Liver (tissue), 3 donors: ENCODE measurements around the gene NAT8L.

Experiments used
- EGR1 ChIP-seq, 2 donors: IDR thresholded peaks; 2 replicates each; pipeline ENCODE4 v1.6.1; 2016 to 2018; ENCODE audit warnings: antibody characterized with exemption in 2 of 2, low read depth in 2 of 2
- JUND ChIP-seq, 2 donors: IDR thresholded peaks; 2 replicates each; pipeline ENCODE4 v1.6.1; 2016; ENCODE audit warnings: antibody characterized with exemption in 2 of 2
- RXRA ChIP-seq, 2 donors: IDR thresholded peaks; 2 replicates each; pipeline ENCODE4 v1.6.1; 2017 to 2018; ENCODE audit warnings: antibody characterized with exemption in 2 of 2, mild to moderate bottlenecking in 1 of 2
- TF ChIP-seq, protein P1 (sequence below): fragments of 150-350 bp; IDR thresholded peaks from 2 replicates; pipeline ENCODE4 v1.5.1; 2017; ENCODE audit warnings: improper control_type of control experiment, low read depth, low read length; ENCODE audit not compliant: missing input control
- TF ChIP-seq, protein P2 (sequence below): IDR thresholded peaks from 2 replicates; pipeline ENCODE4 v1.6.1; 2016; ENCODE audit warnings: antibody characterized with exemption
- donor health status: healthy.
- donor health status: healthy.

DNA sequence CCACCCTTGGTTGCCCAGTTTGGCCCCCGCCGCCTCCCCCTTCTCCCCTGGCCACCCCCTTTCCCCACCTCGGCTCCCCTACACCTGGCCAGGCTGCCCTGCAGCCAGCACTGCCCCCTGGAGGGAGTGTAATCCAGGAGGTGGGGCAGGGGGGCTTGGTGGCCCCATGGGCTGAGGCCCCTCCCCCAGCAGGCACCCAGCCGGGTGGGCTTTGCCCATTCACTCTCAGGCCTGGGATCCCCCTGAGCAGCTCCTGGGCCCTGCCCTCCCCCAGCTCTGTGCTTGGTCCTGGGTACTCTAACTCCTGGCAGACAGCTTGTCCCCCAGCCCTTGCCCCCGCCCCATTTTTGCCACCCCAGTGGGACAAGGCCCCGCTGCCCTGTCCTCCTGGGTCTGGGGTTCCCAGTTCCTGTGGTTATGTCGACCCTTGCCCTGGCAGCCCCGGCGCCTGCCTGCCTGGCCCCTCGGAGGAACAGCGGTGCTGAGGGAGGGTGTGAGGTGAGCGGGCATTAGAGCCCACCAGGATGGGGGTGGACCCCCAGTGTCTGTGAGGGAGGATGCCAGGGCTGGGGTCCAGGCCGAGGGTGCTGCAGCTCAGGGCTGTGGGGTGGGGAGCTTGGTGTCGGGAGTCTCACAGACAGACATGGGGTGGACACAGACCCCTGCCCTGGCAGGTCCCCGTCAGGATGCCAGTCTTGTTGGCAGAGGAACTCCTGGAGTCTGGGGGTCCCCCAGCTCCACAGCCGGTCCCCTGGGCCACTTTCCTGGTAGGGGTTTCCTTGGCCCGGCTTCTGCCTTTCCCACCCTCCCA lies 10.2 kb downstream of the NAT8L start:
- TF ChIP-seq, protein P1, sequence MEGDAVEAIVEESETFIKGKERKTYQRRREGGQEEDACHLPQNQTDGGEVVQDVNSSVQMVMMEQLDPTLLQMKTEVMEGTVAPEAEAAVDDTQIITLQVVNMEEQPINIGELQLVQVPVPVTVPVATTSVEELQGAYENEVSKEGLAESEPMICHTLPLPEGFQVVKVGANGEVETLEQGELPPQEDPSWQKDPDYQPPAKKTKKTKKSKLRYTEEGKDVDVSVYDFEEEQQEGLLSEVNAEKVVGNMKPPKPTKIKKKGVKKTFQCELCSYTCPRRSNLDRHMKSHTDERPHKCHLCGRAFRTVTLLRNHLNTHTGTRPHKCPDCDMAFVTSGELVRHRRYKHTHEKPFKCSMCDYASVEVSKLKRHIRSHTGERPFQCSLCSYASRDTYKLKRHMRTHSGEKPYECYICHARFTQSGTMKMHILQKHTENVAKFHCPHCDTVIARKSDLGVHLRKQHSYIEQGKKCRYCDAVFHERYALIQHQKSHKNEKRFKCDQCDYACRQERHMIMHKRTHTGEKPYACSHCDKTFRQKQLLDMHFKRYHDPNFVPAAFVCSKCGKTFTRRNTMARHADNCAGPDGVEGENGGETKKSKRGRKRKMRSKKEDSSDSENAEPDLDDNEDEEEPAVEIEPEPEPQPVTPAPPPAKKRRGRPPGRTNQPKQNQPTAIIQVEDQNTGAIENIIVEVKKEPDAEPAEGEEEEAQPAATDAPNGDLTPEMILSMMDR, result no peak
- no peak for TF ChIP-seq RXRA (IDR thresholded peaks at IDR 0.05)
- TF ChIP-seq EGR1 (IDR thresholded peaks at IDR 0.05; ENCODE audit: low read depth in 2 of 2), result no peak
- TF ChIP-seq, protein P2, sequence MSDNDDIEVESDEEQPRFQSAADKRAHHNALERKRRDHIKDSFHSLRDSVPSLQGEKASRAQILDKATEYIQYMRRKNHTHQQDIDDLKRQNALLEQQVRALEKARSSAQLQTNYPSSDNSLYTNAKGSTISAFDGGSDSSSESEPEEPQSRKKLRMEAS, result no peak
- TF ChIP-seq JUND (IDR thresholded peaks at IDR 0.05), result no peak
